Tibial nerve (tissue), 4 donors: ENCODE results near the gene TMEM144.
"Not testable (repeated sequence)": the region's sequence is repeated elsewhere in the genome, so short reads cannot be mapped to it uniquely, and the experiment has no call there.

Experiments used
- CTCF ChIP-seq, 5 experiments: fragments of 200-600 bp in 3 of 5; fragments of 450-650 bp in 2 of 5; sonication (generic) in 3 of 5; IDR thresholded peaks; one replicate each; pipeline ENCODE4 v1.5.1; 2016 to 2019; ENCODE audit warnings: antibody characterized with exemption in 5 of 5, mild to moderate bottlenecking in 3 of 5, moderate library complexity in 2 of 5
- EP300 ChIP-seq, 2 donors: sonication (generic); formaldehyde crosslinking; IDR thresholded peaks; one replicate each; pipeline ENCODE4 v1.6.1; 2017; ENCODE audit warnings: antibody characterized with exemption in 2 of 2, mild to moderate bottlenecking in 1 of 2

GRCh38 chr4:158228399-158228798 lies 18.1 kb downstream of the TMEM144 start:
- TF ChIP-seq EP300, CTCF (IDR thresholded peaks at IDR 0.05): not testable (repeated sequence)
